ENCODE measurements around the gene PILRA.
"Not testable (repeated sequence)": the region's sequence is repeated elsewhere in the genome, so short reads cannot be mapped to it uniquely, and the experiment has no call there.

Gene PILRA

DNA sequence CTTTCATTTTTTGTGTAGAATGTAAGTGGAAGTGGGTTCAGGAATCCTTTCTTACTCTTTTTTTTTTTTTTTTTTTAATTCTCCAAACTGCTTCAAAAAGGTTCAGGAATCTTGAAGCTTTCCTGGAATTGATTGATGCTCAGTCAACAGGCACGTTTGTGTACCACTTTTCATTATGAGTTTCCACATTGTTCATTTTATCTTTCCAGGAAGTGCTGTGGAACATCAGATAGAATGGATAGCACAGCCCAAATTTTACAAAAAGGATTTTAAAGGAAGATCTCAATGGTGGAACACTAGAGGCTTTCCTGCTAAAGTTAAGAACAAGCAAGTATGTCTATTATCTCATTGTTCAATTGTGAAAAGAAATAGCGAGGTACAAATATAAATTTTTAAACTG, 64.9 kb downstream of the PILRA start:
- Mint-ChIP-seq H3K4me1 (ENCODE audit: low read depth) (peaks cover 22% of the 10 kb centered on the region), H3K27ac (no peak overlapping the region), H3K9me3 (no peaks in the 10 kb centered on the region), H3K36me3 (ENCODE audit: low read depth) (peaks cover 27% of the 10 kb centered on the region), H3K27me3 (no peaks in the 10 kb centered on the region), H3K4me3 (no peak overlapping the region)

DNA sequence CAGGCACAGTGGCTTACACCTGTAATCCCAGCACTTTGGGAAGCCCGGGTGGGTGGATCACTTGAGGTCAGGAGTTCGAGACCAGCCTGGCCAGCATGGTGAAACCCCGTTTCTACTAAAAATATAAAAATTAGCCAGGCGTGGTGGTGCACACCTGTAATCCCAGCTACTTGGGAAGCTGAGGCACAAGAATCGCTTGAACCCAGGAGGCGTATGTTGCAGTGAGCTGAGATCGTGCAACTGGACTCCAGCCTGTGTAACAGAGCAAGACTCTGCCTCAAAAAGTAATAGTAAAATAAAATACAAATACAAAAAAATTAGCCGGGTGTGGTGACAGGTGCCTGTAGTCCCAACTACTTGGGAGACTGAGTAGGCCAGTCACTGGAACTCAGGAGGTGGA, 65.4 kb downstream of the PILRA start:
- H3K36me3 Mint-ChIP-seq (ENCODE audit: low read depth): peaks cover 21% of the 10 kb centered on the region
- peaks cover 16% of the 10 kb centered on the region for H3K4me1 Mint-ChIP-seq (ENCODE audit: low read depth)
- not testable (repeated sequence) for H3K27me3 Mint-ChIP-seq, H3K27ac Mint-ChIP-seq, H3K9me3 Mint-ChIP-seq, H3K4me3 Mint-ChIP-seq

DNA sequence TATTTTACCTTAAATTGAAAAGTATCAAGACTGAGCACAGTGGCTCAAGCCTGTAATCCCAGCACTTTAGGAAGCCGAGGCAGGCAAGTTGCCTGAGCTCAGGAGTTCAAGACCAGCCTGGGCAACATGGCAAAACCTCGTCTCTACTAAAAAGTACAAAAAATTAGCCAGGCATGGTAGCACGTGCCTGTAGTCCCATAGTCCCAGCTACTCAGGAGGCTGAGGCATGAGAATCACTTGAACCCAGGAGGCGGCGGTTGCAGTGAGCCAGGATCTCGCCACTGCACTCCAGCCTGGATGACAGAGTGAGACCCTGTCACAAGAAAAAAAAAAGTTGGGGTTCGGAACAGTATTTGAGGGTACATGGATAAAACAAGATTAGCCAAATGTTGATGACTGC, 66.0 kb downstream of the PILRA start:
- Mint-ChIP-seq H3K36me3 (ENCODE audit: low read depth) (peaks cover 16% of the 10 kb centered on the region), H3K4me1 (ENCODE audit: low read depth) (peaks cover 13% of the 10 kb centered on the region)
- not testable (repeated sequence) for H3K27me3 Mint-ChIP-seq, H3K4me3 Mint-ChIP-seq, H3K9me3 Mint-ChIP-seq, H3K27ac Mint-ChIP-seq

DNA sequence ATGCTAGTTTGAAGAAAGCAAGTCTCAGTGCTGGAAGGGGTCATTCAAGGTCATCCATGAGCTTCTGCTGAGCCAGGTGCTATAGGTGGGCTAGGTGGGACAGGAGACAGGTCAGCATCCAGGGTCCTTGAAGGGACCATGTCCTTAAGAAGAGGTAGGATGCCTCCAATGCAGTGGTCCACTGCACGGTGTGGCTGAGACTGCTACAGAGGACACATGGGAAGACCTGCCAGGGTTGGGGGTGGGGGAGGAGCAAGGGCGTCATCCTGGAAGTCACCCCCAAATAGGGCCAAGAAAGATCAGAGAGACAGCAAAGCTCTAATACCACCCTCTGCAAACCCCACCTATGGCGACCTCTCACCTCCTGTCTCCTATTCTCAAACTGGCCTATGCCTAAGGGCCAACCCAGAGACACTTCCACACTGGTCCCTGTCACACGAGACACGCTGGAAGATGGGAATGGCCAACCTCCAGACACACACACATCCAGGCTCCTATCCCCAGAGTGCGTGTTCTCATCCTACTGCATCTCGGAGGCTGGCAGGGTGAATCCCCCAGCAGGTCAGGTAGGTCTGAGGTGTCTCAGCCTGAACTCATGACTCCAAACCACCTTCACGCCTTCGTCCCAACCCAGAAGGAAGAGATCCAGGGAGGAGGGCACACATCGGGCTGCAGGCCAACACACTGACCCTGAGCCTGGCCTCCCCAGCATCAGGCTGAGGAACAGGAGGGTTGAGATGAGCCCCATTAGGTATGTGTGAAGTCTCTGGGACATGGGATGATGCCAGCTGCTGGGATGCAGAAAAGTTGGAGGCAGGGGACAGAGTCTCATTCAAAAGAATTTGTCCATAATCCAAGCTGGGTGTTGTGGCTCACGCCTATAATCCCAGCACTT, 68.6 kb downstream of the PILRA start:
- Mint-ChIP-seq H3K27ac (no peak overlapping the region), H3K9me3 (no peaks in the 10 kb centered on the region)

DNA sequence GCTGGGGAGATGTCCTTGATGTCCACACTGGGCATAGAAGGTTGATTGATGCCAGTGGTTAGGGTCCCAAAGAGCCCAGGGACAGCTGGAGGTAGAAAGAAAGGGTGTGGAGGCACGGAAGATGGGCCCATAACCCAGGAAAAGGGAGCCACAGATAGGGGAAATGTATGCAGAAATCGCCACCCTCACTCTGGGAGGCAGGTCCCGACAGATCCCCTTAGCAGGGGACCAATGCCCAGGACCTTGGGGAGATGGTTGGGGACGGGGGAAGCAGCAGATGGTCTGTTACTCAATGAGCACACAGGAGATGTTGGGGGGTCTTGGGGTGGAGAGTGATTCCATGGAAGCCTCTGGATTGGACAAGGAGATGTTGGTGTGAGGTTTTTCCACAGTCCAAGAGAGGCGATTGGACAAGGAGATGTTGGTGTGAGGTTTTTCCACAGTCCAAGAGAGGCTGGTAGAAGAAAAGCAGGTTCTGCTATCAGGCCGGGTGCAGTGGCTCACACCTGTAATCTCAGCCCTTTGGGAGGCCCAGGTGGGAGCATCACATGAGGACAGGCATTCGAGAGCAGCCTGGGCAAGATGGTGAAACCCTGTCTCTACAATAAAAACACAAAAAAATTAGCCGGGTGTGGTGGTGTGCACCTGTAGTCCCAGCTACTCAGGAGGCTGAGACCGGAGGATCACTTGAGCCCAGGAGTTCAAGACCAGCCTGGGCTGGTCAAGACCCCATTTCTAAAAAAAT, 70.0 kb downstream of the PILRA start:
- no peaks in the 10 kb centered on the region for H3K27me3 Mint-ChIP-seq
- no peak overlapping the region for H3K4me3 Mint-ChIP-seq
- no peaks in the 10 kb centered on the region for H3K9me3 Mint-ChIP-seq
- H3K27ac Mint-ChIP-seq: peak overlapping the region; percentile 69
- H3K4me1 Mint-ChIP-seq (ENCODE audit: low read depth): peaks cover 10% of the 10 kb centered on the region
- H3K36me3 Mint-ChIP-seq (ENCODE audit: low read depth): no peaks in the 10 kb centered on the region

More for the DNA sequence above, 68.6 kb downstream of the PILRA start:
- no peak overlapping the region for H3K4me3 Mint-ChIP-seq
- H3K36me3 Mint-ChIP-seq (ENCODE audit: low read depth): no peaks in the 10 kb centered on the region
- H3K4me1 Mint-ChIP-seq (ENCODE audit: low read depth): peaks cover 10% of the 10 kb centered on the region
- no peaks in the 10 kb centered on the region for H3K27me3 Mint-ChIP-seq

DNA sequence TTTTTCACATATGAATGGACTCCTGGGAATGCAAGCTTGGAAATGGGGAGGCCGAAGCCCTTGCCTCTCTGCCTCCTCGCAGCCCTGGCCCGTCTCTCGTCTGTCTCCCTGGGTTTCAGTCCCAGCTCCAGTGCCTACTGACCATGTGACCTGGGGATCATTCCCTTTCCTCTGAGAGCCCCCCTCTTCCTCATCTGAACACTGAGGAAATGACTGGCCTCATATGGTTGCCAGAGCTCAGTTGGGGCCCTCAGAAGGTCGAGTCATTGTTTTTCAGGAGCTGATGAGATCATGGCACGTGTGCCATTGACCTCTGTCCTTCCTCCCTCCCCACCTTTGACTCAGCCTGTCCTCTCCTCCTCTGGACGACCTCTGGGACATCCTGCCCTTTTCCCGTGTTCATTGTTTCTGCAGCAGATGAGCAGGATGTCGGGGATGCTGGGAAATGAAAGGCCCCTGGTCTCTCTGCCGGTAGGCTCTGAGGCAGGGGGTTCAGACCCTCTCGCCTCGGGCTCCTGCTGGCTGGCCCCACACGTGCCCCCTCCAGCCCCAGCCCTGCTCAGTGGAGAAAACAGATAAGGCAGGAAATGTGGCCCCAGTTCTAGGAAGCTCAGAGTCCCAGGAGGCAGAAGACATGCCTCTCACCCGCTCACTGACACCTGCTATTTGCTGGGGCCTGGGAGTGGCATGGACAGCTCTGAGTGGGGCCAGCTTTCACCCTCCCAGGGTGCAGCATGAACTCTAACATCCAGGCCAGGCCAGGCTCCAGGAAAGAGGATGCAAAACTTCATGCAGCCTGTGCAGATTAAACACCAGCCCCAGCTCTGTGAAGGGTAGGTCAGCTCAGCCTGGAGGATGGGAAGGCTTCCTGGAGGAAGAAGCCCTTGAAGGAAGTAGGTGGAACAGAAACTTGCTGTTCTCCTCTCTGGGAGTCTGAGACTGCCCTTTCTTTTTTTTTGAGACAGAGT, 71.3 kb downstream of the PILRA start:
- H3K27me3 Mint-ChIP-seq: no peaks in the 10 kb centered on the region
- H3K36me3 Mint-ChIP-seq (ENCODE audit: low read depth): no peaks in the 10 kb centered on the region
- peaks cover 10% of the 10 kb centered on the region for H3K4me1 Mint-ChIP-seq (ENCODE audit: low read depth)
- peak overlapping the region; percentile 88 for H3K27ac Mint-ChIP-seq
- no peaks in the 10 kb centered on the region for H3K9me3 Mint-ChIP-seq
- no peak overlapping the region for H3K4me3 Mint-ChIP-seq

DNA sequence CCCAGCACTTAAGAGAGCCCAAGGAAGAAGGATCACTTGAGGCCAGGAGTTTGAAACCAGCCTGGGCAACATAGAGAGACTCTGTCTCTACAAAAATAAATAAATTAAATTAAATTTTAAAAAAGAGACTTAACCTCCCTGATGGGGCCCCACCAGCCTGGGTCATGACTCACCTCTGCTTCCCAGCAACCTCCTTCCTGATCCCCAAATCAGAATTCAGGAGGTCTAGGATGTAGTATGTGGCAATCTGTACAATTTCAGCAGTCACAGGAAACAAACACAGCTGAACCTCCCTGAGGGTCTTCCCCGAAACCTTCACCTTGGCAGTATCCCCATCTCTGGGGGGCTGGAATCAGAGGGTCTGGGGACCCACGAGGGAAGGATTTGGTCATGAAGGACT, 72.8 kb downstream of the PILRA start:
- H3K4me1 Mint-ChIP-seq (ENCODE audit: low read depth): peaks cover 15% of the 10 kb centered on the region
- H3K27me3 Mint-ChIP-seq: no peaks in the 10 kb centered on the region
- H3K4me3 Mint-ChIP-seq: no peak overlapping the region
- no peaks in the 10 kb centered on the region for H3K36me3 Mint-ChIP-seq (ENCODE audit: low read depth)
- H3K27ac Mint-ChIP-seq: no peak overlapping the region
- no peaks in the 10 kb centered on the region for H3K9me3 Mint-ChIP-seq

DNA sequence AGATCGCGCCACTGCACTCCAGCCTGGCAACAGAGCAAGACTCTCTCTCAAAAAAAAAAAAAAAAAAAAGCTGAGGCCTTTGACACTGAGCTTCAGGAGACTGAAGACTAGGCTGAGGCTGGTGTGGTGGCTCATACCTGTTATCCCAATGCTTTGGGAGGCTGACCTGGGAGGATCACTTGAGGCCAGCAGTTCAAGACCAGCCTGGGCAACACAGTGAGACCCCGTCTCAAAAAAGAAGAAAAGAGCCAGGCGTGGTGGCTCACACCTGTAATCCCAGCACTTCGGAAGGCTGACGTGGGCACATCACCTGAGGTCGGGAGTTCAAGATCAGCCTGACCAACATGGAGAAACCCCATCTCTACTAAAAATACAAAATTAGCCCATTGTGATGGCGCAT, 74.1 kb downstream of the PILRA start:
- not testable (repeated sequence) for H3K27ac Mint-ChIP-seq; H3K4me3 Mint-ChIP-seq; H3K36me3 Mint-ChIP-seq (ENCODE audit: low read depth); H3K9me3 Mint-ChIP-seq; H3K27me3 Mint-ChIP-seq
- H3K4me1 Mint-ChIP-seq (ENCODE audit: low read depth): peaks cover 15% of the 10 kb centered on the region

DNA sequence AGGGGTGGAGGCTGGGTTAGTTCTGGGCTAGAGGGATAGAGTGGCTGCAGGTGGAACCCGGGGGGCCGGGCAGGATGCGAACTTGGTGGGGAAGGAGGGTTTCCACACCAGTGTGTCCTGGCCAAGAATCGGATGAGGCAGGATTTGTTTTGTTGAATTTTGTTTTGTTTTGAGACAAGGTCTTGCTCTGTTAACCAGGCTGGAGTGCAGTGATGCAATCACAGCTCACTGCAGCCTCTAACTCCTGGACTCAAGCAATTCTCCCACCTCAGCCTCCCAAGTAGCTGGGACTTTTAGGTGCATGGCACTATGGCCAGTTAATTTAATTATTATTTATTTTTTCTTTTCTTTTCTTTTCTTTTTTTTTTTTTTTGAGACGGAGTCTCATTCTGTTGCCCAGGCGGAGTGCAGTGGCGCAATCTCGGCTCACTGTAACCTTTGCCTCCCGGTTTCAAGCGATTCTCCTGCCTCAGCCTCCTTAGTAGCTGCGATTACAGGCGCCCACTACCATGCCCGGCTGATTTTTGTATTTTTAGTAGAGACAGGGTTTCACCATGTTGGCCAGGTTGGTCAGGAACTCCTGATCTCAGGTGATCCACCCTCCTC, 76.0 kb downstream of the PILRA start:
- Mint-ChIP-seq H3K4me3 (no peak overlapping the region), H3K4me1 (ENCODE audit: low read depth) (peaks cover 12% of the 10 kb centered on the region), H3K36me3 (ENCODE audit: low read depth) (no peaks in the 10 kb centered on the region), H3K27me3 (no peaks in the 10 kb centered on the region), H3K9me3 (no peaks in the 10 kb centered on the region), H3K27ac (no peak overlapping the region)

Data from stimulated activated naive CD8-positive, alpha-beta T cell treated with anti-CD3 and anti-CD28 coated beads, Interleukin-15, Interleukin-2, amounts not matched to agents 100 ng/mL and 50 ng/mL, for 24 hours (primary cell).